Smooth muscle cell (in vitro differentiated cells): ENCODE results near the gene PAK2. TPM values are rescaled to one million over a fixed set of nuclear protein-coding genes. Genes with fewer than 3 reads are reported as not detected.

Experiments
- DNase-seq: peaks from one replicate; lab custom pipeline; 2025; ENCODE audit not compliant: unreplicated experiment; lab: John Stamatoyannopoulos, UW
- H2AFZ ChIP-seq: fragments of 200-600 bp; sonication (generic); 2 replicates; pipeline ENCODE4 v1.6.0; 2016; ENCODE audit warnings: antibody characterized with exemption, low read depth, mild to moderate bottlenecking
- H3F3A ChIP-seq: fragments of 200-600 bp; sonication (generic); 2 replicates; pipeline ENCODE4 v1.6.0; 2017; ENCODE audit warnings: antibody characterized with exemption, low read depth
- H3K27ac ChIP-seq: fragments of 200-600 bp; sonication (generic); 2 replicates; pipeline ENCODE4 v1.5.1; 2016; ENCODE audit warnings: low read depth, mild to moderate bottlenecking
- H3K27me3 ChIP-seq: fragments of 200-600 bp; sonication (generic); 2 replicates; pipeline ENCODE4 v1.6.1; 2016; ENCODE audit warnings: low read depth, mild to moderate bottlenecking
- H3K36me3 ChIP-seq: fragments of 200-600 bp; sonication (generic); 2 replicates; pipeline ENCODE4 v1.5.1; 2016; ENCODE audit warnings: low read depth
- H3K4me1 ChIP-seq: fragments of 200-600 bp; sonication (generic); 2 replicates; pipeline ENCODE4 v1.5.1; 2016; ENCODE audit warnings: low read depth
- H3K4me2 ChIP-seq: fragments of 200-600 bp; sonication (generic); 2 replicates; pipeline ENCODE4 v1.6.0; 2016; ENCODE audit warnings: mild to moderate bottlenecking
- H3K4me3 ChIP-seq: fragments of 200-600 bp; sonication (generic); 2 replicates; pipeline ENCODE4 v1.5.1; 2016; ENCODE audit warnings: mild to moderate bottlenecking
- H3K79me2 ChIP-seq: fragments of 200-600 bp; sonication (generic); 2 replicates; pipeline ENCODE4 v1.6.0; 2016; ENCODE audit warnings: low read depth, mild to moderate bottlenecking
- H3K9ac ChIP-seq: fragments of 200-600 bp; sonication (generic); 2 replicates; pipeline ENCODE4 v1.6.0; 2016; ENCODE audit warnings: low read depth
- H3K9me3 ChIP-seq: fragments of 200-600 bp; sonication (generic); replicated peaks from 2 replicates; pipeline ENCODE4 v1.5.1; 2016; ENCODE audit warnings: low read depth
- H4K20me1 ChIP-seq: fragments of 200-600 bp; sonication (generic); 2 replicates; pipeline ENCODE4 v1.6.0; 2016; ENCODE audit warnings: low read depth
- WGBS: methylation state at CpG from one replicate; pipeline ENCODE4 v1.1.7; 2016; ENCODE audit warnings: low lambda C conversion rate; 5-methylcytosine and 5-hydroxymethylcytosine counted together
- polyA plus RNA-seq: library from polyadenylated mRNA; unstranded; fragments of >200 nt; fragmentation: Nextera tagmentation; extraction: Ambion mirVana; gene quantifications from 2 replicates; pipeline ENCODE4 v1.2.1, GENCODE V29; 2016
- total RNA-seq: library from RNA; depleted of rRNA; stranded (reverse); fragments of >200 nt; gene quantifications from 2 replicates; pipeline ENCODE4 v1.2.3, GENCODE V29; 2014
- TF ChIP-seq, protein P1 (sequence below): fragments of 200-600 bp; sonication (generic); IDR thresholded peaks from 2 replicates; pipeline ENCODE4 v1.5.1; 2017; ENCODE audit warnings: borderline replicate concordance, mild to moderate bottlenecking, antibody characterized with exemption; ENCODE audit not compliant: insufficient read depth, poor library complexity, severe bottlenecking

The PAK2 gene
- total and polyA plus RNA-seq, 2 experiments from 2014 or later, result 20.6 to 98.4 TPM

DNA sequence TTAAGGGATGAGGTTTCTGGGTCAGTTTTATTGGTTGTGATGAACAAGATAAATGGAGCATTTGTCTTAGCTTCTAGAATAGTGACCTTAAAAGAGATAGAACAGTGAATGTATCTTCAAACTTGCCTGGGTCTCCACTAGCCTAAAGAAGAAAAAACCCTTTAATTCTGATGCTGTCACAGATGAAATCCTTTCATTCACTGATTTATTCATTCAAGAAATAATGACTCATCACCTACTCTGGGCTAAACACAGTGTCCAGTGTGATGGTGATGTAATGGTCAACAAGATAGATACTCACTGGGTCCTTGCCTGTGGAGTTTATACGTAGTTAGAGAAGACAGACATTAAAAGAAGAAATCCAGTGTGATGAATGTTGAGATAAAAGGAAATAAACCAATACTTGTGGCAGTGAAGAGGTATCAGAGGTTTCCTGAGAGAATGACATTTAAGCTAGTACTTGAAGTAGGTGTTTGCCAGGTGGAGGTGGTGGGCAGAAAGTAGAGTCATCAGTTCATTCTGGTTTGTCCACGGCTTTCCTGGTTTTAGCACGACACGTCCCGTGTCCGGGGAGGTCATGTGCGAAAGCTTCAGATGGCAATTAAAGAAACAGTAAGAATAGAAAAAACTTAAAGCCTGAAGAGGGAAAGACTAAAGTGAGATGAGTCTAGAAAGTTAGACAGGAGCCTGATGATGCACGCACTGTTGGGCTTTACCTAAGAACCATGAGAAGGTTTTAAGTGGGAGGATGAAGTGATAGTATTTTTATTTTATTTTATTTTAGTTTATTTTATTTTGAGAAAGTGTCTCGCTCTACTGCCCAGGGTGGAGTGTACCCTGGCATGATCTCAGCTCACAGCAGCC, 18.5 kb downstream of the PAK2 start:
- H3K36me3 ChIP-seq, result no peaks in the 10 kb centered on the region
- no peaks in the 10 kb centered on the region for H3K27me3 ChIP-seq
- H3K4me1 ChIP-seq, result peaks cover 4% of the 10 kb centered on the region
- TF ChIP-seq, protein P1, sequence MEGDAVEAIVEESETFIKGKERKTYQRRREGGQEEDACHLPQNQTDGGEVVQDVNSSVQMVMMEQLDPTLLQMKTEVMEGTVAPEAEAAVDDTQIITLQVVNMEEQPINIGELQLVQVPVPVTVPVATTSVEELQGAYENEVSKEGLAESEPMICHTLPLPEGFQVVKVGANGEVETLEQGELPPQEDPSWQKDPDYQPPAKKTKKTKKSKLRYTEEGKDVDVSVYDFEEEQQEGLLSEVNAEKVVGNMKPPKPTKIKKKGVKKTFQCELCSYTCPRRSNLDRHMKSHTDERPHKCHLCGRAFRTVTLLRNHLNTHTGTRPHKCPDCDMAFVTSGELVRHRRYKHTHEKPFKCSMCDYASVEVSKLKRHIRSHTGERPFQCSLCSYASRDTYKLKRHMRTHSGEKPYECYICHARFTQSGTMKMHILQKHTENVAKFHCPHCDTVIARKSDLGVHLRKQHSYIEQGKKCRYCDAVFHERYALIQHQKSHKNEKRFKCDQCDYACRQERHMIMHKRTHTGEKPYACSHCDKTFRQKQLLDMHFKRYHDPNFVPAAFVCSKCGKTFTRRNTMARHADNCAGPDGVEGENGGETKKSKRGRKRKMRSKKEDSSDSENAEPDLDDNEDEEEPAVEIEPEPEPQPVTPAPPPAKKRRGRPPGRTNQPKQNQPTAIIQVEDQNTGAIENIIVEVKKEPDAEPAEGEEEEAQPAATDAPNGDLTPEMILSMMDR, result no peak
- peaks cover 74% of the 10 kb centered on the region for H4K20me1 ChIP-seq
- H3K4me2 ChIP-seq, result no peak overlapping the region
- DNase-seq, result no peak
- no peak overlapping the region for H3K4me3 ChIP-seq
- H3F3A ChIP-seq, result no peaks in the 10 kb centered on the region
- H3K27ac ChIP-seq, result peak overlapping the region; percentile 43
- no peak overlapping the region for H2AFZ ChIP-seq
- no peak overlapping the region for H3K9ac ChIP-seq
- H3K9me3 ChIP-seq, result no peaks in the 10 kb centered on the region
- peaks cover 76% of the 10 kb centered on the region for H3K79me2 ChIP-seq
- 86% methylated on average over 9 of the region's 9 CpGs for WGBS

DNA sequence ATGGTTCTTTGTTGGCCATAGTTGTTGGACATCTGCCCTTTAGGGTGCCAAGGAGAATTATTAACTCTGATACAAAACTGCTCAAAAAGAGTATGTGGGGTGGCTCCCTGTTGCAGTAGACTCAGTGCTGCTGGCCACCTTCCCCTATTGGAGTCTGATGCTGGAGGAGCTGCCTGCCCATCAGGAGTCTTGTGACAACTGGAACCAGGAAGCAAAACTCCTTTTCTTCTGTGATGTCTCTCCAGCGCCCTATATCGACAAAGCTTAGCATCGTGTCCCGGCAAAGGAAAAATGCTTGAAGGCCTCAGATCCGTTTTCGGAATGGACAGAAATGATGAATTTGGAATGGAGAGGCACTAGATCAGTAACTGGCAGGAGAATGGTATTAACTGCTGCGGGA, 23.5 kb downstream of the PAK2 start:
- Histone ChIP-seq H3F3A (no peaks in the 10 kb centered on the region), H3K79me2 (peaks cover 77% of the 10 kb centered on the region), H3K9me3 (no peaks in the 10 kb centered on the region), H2AFZ (no peak overlapping the region), H3K27ac (no peak overlapping the region), H3K4me3 (no peak overlapping the region), H3K4me1 (no peaks in the 10 kb centered on the region), H3K9ac (no peak overlapping the region), H3K4me2 (no peak overlapping the region), H4K20me1 (peaks cover 61% of the 10 kb centered on the region), H3K27me3 (no peaks in the 10 kb centered on the region), H3K36me3 (no peaks in the 10 kb centered on the region)
- 89% methylated on average over 7 of the region's 7 CpGs for WGBS
- TF ChIP-seq, protein P1, result no peak
- no peak for DNase-seq

DNA sequence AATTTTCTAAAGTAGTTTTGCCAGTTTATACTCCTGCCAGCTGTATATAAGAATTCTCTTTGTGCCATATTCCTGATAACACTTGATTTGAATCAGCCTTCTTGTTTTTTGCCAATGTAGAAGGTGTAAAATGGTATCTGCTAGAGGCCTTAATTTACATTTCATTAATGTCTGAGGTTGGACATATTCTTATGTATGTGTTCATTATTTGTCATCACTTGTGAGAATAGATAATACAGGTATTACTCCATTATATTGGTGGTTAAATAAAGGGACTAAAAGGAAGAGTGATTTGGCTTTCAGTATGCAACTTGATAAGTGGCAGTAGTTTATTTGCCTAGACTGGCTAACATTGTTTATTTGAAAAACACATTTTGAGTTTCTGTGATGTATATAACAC, 25.8 kb downstream of the PAK2 start:
- Histone ChIP-seq H3K27ac (no peak overlapping the region), H3K4me3 (no peak overlapping the region)

More for the DNA sequence above, 25.8 kb downstream of the PAK2 start:
- H2AFZ ChIP-seq, result no peak overlapping the region
- H4K20me1 ChIP-seq, result peaks cover 61% of the 10 kb centered on the region
- no peaks in the 10 kb centered on the region for H3K4me1 ChIP-seq
- H3K79me2 ChIP-seq, result peaks cover 75% of the 10 kb centered on the region
- no peaks in the 10 kb centered on the region for H3F3A ChIP-seq
- H3K9ac ChIP-seq, result no peak overlapping the region
- H3K27me3 ChIP-seq, result no peaks in the 10 kb centered on the region
- DNase-seq, result no peak
- TF ChIP-seq, protein P1, result no peak
- no peak overlapping the region for H3K4me2 ChIP-seq
- no peaks in the 10 kb centered on the region for H3K36me3 ChIP-seq
- H3K9me3 ChIP-seq, result no peaks in the 10 kb centered on the region
